Adipocyte (in vitro differentiated cells): Measurements from ENCODE around the gene CAPZA1.

Experiments
- DNase-seq: peaks from one replicate; pipeline ENCODE4 v3.0.0-alpha.2; 2015; ENCODE audit warnings: low read depth
- H3K27me3 ChIP-seq: replicated peaks from 2 replicates; pipeline ENCODE4 v1.7.0; 2013; ENCODE audit warnings: mild to moderate bottlenecking, low read length, moderate library complexity; ENCODE audit not compliant: control insufficient read depth, insufficient read depth
- H3K36me3 ChIP-seq: 2 replicates; pipeline ENCODE4 v1.7.0; 2013; ENCODE audit warnings: low read length, mild to moderate bottlenecking, moderate library complexity; ENCODE audit not compliant: control insufficient read depth, insufficient read depth, severe bottlenecking
- H3K4me1 ChIP-seq: 2 replicates; pipeline ENCODE4 v1.7.0; 2013; ENCODE audit warnings: mild to moderate bottlenecking, low read length, moderate library complexity; ENCODE audit not compliant: control insufficient read depth, insufficient read depth
- H3K4me3 ChIP-seq: 2 replicates; pipeline ENCODE4 v1.7.0; 2013; ENCODE audit warnings: mild to moderate bottlenecking, low read length, moderate library complexity
- H3K9ac ChIP-seq: 2 replicates; pipeline ENCODE4 v1.7.0; 2013; ENCODE audit warnings: mild to moderate bottlenecking, low read length, moderate library complexity
- H3K9me3 ChIP-seq: 2 replicates; pipeline ENCODE4 v1.7.0; 2013; ENCODE audit warnings: mild to moderate bottlenecking, low read length, moderate library complexity; ENCODE audit not compliant: control insufficient read depth

The CAPZA1 gene

GRCh38 chr1:112665857-112666256, 46.2 kb downstream of the CAPZA1 start:
- no peak for DNase-seq
- no peaks in the 10 kb centered on the region for H3K27me3 ChIP-seq
- no peak overlapping the region for H3K4me3 ChIP-seq
- peaks cover 96% of the 10 kb centered on the region for H3K36me3 ChIP-seq
- H3K4me1 ChIP-seq: peaks cover 4% of the 10 kb centered on the region
- H3K9ac ChIP-seq: no peak overlapping the region
- no peaks in the 10 kb centered on the region for H3K9me3 ChIP-seq

GRCh38 chr1:112666946-112667345, 47.3 kb downstream of the CAPZA1 start:
- no peak overlapping the region for H3K9ac ChIP-seq
- H3K36me3 ChIP-seq: peaks cover 96% of the 10 kb centered on the region
- no peak for DNase-seq
- no peak overlapping the region for H3K4me3 ChIP-seq
- H3K9me3 ChIP-seq: no peaks in the 10 kb centered on the region
- H3K27me3 ChIP-seq: no peaks in the 10 kb centered on the region
- peaks cover 4% of the 10 kb centered on the region for H3K4me1 ChIP-seq

GRCh38 chr1:112672009-112672408, 52.4 kb downstream of the CAPZA1 start:
- Histone ChIP-seq H3K4me1 (peaks cover 23% of the 10 kb centered on the region), H3K36me3 (peaks cover 53% of the 10 kb centered on the region), H3K9ac (no peak overlapping the region), H3K27me3 (no peaks in the 10 kb centered on the region), H3K9me3 (no peaks in the 10 kb centered on the region), H3K4me3 (no peak overlapping the region)
- no peak for DNase-seq

GRCh38 chr1:112672842-112673241, 53.2 kb downstream of the CAPZA1 start:
- Histone ChIP-seq H3K9ac (no peak overlapping the region), H3K4me3 (no peak overlapping the region), H3K36me3 (peaks cover 45% of the 10 kb centered on the region), H3K27me3 (no peaks in the 10 kb centered on the region), H3K9me3 (no peaks in the 10 kb centered on the region), H3K4me1 (peaks cover 23% of the 10 kb centered on the region)
- no peak for DNase-seq

GRCh38 chr1:112673592-112674439, 54.2 kb downstream of the CAPZA1 start:
- Histone ChIP-seq H3K36me3 (peaks cover 35% of the 10 kb centered on the region), H3K27me3 (no peaks in the 10 kb centered on the region)
- DNase-seq: peak; percentile 79

GRCh38 chr1:112674440-112674985, 54.9 kb downstream of the CAPZA1 start, which contains the start of gene MOV10:
MOV10 (plus strand) TSS chr1:112674659; CDS start chr1:112674913, 254 bp downstream.
- H3K4me1 ChIP-seq: peaks cover 19% of the 10 kb centered on the region
- H3K9ac ChIP-seq: peak within 1 kb of the TSS; percentile 92
- H3K27me3 ChIP-seq: no peaks in the 10 kb centered on the region
- peaks cover 28% of the 10 kb centered on the region for H3K36me3 ChIP-seq
- peak; percentile 85 for DNase-seq
- no peaks in the 10 kb centered on the region for H3K9me3 ChIP-seq
- H3K4me3 ChIP-seq: peak within 1 kb of the TSS; percentile 91

More at GRCh38 chr1:112673592-112674439, 54.2 kb downstream of the CAPZA1 start:
- H3K9me3 ChIP-seq: no peaks in the 10 kb centered on the region
- peak overlapping the region; percentile 91 for H3K4me3 ChIP-seq
- peaks cover 22% of the 10 kb centered on the region for H3K4me1 ChIP-seq
- H3K9ac ChIP-seq: peak overlapping the region; percentile 92

- H3K27me3 ChIP-seq: no peaks in the 10 kb centered on the region
- H3K9me3 ChIP-seq: no peaks in the 10 kb centered on the region
- H3K4me3 ChIP-seq: peak overlapping the region; percentile 91
- H3K36me3 ChIP-seq: peaks cover 22% of the 10 kb centered on the region
- peaks cover 19% of the 10 kb centered on the region for H3K4me1 ChIP-seq
- peak; percentile 80 for DNase-seq
- H3K9ac ChIP-seq: peak overlapping the region; percentile 92
These were observed 55.5 kb downstream of the CAPZA1 start for GRCh38 chr1:112674986-112675727.

GRCh38 chr1:112675728-112676381, 56.2 kb downstream of the CAPZA1 start:
- Histone ChIP-seq H3K27me3 (no peaks in the 10 kb centered on the region), H3K36me3 (peaks cover 15% of the 10 kb centered on the region), H3K9me3 (no peaks in the 10 kb centered on the region), H3K4me1 (peaks cover 19% of the 10 kb centered on the region), H3K4me3 (peak overlapping the region; percentile 91), H3K9ac (peak overlapping the region; percentile 92)
- DNase-seq: no peak

- Histone ChIP-seq H3K27me3 (no peaks in the 10 kb centered on the region), H3K36me3 (peaks cover 8% of the 10 kb centered on the region), H3K4me1 (peaks cover 19% of the 10 kb centered on the region), H3K4me3 (no peak overlapping the region), H3K9me3 (no peaks in the 10 kb centered on the region), H3K9ac (no peak overlapping the region)
- DNase-seq: no peak
These were observed 56.9 kb downstream of the CAPZA1 start for GRCh38 chr1:112676543-112676942.

GRCh38 chr1:112677501-112677900, 57.9 kb downstream of the CAPZA1 start:
- Histone ChIP-seq H3K36me3 (no peaks in the 10 kb centered on the region), H3K9ac (no peak overlapping the region), H3K9me3 (no peaks in the 10 kb centered on the region), H3K27me3 (no peaks in the 10 kb centered on the region), H3K4me1 (peaks cover 19% of the 10 kb centered on the region), H3K4me3 (no peak overlapping the region)
- no peak for DNase-seq

GRCh38 chr1:112678605-112679004, 59.0 kb downstream of the CAPZA1 start:
- H3K27me3 ChIP-seq: no peaks in the 10 kb centered on the region
- no peak overlapping the region for H3K4me3 ChIP-seq
- no peak overlapping the region for H3K9ac ChIP-seq
- no peaks in the 10 kb centered on the region for H3K9me3 ChIP-seq
- H3K4me1 ChIP-seq: peaks cover 13% of the 10 kb centered on the region
- no peaks in the 10 kb centered on the region for H3K36me3 ChIP-seq
- no peak for DNase-seq
